Choroid plexus epithelial cell (primary cell): ENCODE data around the gene LDB3.

Experiments used
- DNase-seq: peaks from one replicate; pipeline ENCODE4 v3.0.0-alpha.2; 2010; ENCODE audit warnings: low read depth
- H3K4me3 ChIP-seq: 2 replicates; pipeline ENCODE4 v1.5.1; 2011; ENCODE audit warnings: low read depth, mild to moderate bottlenecking, control low read depth, low read length, moderate library complexity
- TF ChIP-seq, protein P1 (sequence below): conservative IDR thresholded peaks from 2 replicates; pipeline ENCODE4 v1.5.1; 2011; ENCODE audit warnings: low read depth, mild to moderate bottlenecking, control low read depth, inconsistent platforms, low read length, moderate library complexity

Gene LDB3

DNA sequence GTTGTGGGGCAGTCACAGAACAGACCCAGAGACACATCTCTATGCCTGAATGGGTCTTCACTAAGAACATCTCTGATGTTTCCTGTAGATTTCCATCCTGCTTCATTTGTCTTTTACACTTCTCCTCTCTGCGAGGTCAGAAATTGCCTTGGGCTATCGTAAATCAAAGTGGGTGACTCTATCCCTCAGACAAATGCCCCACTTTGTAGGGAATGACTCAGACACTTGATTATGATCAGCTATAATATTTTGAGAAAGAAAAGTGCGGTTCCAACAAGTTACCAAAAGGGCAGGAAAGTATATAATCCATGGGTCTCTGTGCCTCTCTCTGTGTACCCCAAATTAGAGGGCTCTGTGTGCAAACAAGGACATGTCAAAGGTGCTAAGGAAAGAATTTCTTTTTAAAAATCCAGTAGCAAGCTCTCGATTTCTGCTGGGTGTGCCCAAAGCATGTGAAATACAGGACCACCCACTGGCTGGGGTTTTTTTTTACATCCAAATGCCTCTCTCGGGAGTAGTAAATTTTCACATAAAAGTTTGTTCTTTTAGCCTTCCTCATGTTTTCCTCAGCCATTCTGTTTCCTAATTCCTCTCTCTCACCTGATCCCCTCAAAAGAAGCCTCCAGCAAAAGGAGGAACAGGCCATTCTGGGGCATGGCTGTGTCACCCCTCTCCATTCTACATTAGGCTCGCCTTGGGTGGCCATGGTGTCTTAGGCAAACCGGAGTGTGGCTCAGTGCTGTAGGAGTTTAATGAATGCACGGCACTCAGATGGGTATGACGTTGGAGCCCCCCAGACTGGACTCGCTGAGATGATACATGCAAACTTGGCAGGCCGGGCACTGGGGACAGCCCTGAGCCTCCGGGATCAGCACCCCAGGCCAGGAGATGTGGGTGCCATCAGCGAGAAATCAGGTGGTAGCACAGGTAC is 20.3 kb upstream of the LDB3 start:
- DNase-seq, result no peak
- no peak overlapping the region for H3K4me3 ChIP-seq
- TF ChIP-seq, protein P1, sequence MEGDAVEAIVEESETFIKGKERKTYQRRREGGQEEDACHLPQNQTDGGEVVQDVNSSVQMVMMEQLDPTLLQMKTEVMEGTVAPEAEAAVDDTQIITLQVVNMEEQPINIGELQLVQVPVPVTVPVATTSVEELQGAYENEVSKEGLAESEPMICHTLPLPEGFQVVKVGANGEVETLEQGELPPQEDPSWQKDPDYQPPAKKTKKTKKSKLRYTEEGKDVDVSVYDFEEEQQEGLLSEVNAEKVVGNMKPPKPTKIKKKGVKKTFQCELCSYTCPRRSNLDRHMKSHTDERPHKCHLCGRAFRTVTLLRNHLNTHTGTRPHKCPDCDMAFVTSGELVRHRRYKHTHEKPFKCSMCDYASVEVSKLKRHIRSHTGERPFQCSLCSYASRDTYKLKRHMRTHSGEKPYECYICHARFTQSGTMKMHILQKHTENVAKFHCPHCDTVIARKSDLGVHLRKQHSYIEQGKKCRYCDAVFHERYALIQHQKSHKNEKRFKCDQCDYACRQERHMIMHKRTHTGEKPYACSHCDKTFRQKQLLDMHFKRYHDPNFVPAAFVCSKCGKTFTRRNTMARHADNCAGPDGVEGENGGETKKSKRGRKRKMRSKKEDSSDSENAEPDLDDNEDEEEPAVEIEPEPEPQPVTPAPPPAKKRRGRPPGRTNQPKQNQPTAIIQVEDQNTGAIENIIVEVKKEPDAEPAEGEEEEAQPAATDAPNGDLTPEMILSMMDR, result no peak

DNA sequence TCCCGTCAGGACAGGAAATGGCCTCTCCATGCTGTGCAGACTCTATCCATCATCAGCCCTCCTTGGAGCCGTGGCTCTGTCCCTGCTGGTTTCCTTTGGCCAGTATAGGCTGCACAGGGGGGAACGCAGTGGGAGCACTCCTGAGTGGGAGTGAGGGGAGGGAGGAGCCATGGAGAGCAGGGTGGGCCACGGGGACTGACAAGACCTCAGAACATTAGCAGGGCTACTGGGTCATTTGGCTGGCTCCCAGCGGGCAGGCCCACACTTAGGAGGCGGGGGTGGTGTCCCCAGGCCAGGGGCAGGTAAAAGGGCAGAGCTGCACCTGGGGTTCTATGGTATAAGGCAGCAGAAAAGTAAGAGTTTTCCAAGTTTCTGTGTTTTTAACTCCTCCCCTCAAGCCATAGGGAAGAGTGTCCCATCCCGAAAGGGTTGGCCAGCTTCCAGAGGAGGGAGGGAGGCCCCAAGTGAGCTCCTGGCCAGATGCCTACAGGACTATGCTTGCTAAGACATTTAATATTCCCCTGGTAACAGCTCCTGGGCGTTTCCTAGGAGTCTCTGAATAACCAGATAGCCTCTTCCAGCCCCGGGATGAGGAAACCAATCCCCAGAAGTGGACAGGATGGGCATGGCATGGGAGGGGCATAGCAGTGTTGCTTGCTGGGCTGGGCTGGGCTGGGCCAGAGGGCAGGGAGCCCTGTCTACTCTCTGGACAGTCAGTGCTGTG is 19.4 kb upstream of the LDB3 start:
- TF ChIP-seq, protein P1, result no peak
- peak; percentile 51 for DNase-seq
- no peak overlapping the region for H3K4me3 ChIP-seq

DNA sequence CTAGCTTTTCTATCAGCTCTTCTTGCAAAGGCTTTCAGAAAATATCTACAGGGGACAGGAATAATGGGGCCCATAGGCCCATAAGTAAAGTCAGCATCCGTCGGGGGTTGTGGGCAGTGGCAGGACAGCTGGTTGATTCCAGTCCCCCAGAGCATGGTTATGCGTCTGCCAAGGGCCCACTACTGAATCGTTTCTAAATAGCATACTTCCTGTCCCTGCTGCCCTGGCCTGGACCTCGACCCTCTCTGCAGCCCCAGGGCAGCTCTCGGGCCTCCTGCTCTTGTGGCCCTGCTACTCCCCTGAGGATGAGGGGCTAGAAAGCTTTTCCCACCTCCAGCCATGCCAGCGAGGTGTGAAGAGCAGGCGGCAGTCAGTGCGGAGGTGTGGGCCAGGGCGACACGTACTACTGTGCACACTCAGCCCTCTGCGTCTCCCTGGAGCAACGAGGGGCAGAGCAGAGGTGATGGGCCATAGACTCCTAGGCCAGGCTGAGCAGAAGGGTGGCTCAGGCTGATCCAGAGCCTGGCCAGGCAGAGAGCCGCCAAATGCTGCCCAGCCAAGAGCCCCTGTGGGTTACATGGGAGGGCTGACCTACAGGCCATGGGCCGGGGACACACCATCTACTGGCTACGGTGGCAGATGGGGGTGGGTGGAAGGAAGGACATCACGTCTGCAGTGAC is 18.7 kb upstream of the LDB3 start:
- no peak for DNase-seq
- TF ChIP-seq, protein P1, result no peak
- H3K4me3 ChIP-seq, result no peak overlapping the region

GRCh38 chr10:86650151-86650550 is 18.2 kb upstream of the LDB3 start:
- TF ChIP-seq, protein P1, result no peak
- no peak overlapping the region for H3K4me3 ChIP-seq
- no peak for DNase-seq

DNA sequence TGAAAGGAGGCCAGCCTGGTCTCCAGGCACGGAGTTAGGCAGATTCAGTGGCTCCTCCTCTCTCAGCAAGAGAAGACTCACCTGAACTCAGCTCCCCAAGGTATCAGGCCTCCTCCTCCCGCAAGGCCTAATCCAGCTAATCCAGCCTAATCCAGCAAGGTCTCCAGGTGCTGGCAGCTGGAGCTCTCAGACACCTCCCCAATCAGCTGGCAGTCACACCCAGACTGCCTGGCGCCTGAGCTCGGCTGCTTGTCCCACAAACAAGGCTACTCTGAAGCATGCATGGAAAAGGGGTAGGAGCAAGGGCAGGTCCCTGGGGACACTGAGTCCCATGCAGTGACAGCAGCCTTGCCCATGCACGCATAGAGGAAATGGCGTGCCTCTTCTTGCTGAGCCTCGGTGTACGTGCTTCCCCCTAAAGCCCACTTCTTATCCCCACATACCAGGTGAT is 17.3 kb upstream of the LDB3 start:
- DNase-seq, result no peak
- H3K4me3 ChIP-seq, result no peak overlapping the region
- TF ChIP-seq, protein P1, result no peak

DNA sequence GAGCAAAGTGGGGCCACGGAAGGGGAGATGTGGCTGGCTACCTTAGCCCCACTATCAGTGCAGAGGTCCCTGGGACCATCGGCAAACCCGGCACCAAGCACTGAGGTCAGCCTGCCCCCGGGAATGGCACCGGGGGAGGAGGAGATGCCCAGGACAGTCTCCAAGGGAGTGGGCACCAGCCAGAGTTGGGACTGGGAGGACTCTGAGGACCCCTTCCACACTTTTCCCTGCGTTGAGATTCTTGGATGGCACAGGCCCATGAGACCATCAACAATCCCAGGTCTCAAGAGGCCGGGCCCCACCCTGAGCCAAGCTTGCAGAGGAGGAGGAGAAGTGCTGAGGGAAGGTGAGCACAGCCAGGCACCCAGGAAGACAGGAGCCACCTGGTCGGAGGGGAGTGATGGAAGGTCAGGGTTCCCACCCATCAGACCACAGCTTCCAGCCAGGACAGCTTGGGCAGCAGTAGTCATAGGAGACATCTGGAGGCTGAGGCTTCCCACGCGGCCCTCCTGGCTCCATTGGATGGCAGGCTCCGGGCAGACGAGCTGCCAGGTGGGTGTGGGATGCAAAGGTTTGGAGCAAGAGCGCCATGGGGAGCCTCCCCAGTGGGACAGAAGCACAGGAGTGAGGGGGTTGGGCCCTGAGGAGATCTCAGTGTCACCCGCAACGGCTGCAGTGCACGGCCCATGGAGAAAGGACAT is 16.5 kb upstream of the LDB3 start:
- H3K4me3 ChIP-seq, result no peak overlapping the region
- no peak for DNase-seq
- TF ChIP-seq, protein P1, result no peak
